ENCODE results near the gene CPNE6.

DNA sequence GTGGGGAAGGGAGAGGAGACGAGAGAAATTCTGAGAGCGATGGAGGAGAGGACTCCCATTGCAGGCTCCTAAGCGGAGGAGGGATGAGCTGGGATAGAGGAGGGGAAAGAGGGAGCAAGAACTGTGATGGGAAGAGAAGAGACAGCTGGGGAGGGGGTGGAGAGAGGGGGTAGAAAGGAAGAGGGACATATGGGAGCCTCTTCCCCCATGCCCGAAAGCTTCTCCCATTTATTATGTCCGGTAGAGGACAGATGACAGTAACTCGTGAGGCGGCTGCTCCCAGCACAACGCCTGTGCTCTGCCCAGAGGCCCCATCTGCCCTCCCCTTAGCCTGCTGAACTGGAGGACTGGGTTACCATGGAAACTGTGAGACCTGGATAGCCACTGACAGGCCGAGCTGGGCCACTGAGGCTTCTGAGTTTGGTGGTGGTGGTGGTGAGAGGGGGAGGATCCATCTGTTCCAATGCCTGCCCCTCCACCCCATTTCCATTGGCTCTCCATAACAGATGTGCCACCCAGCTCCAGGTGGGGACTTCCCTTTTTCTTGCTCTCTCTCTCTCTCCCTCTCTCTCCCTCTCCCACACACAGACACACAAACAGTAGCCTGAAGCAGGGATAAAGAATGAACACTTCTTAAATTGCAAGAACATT is 8.3 kb downstream of the CPNE6 start:
- TF ChIP-seq TAF1 (CRISPR knock-in tag; IDR thresholded peaks at IDR 0.05): no peak
- no peak for TF ChIP-seq TOE1 (CRISPR knock-in tag; IDR thresholded peaks at IDR 0.05)
- TF ChIP-seq GLI4 (CRISPR knock-in tag; IDR thresholded peaks at IDR 0.05; ENCODE audit: borderline replicate concordance): no peak
- TF ChIP-seq ZFYVE20 (CRISPR knock-in tag; IDR thresholded peaks at IDR 0.05; ENCODE audit: borderline replicate concordance, low read depth): no peak
- no peak for TF ChIP-seq TAF15 (IDR thresholded peaks at IDR 0.05; ENCODE audit: low read depth, low read length, poor library complexity, severe bottlenecking)
- TF ChIP-seq YY1 (IDR thresholded peaks at IDR 0.05; ENCODE audit: insufficient read depth, insufficient replicate concordance, low read depth, low read length): no peak
- no peak for TF ChIP-seq ZNF232 (CRISPR knock-in tag; IDR thresholded peaks at IDR 0.05; ENCODE audit: borderline replicate concordance)
- no peak for TF ChIP-seq TMF1 (CRISPR knock-in tag; IDR thresholded peaks at IDR 0.05; ENCODE audit: low read depth)
- no peak for TF ChIP-seq TP53 (CRISPR knock-in tag; conservative IDR thresholded peaks at IDR 0.05)
- TF ChIP-seq FOSL1 (CRISPR knock-in tag; IDR thresholded peaks at IDR 0.05; ENCODE audit: borderline replicate concordance): no peak
- no peak for TF ChIP-seq NFATC3 (CRISPR knock-in tag; IDR thresholded peaks at IDR 0.05)
- no peak for TF ChIP-seq POLR2AphosphoS2 (IDR thresholded peaks at IDR 0.05; ENCODE audit: low read depth, low read length)
- TF ChIP-seq, protein P1, sequence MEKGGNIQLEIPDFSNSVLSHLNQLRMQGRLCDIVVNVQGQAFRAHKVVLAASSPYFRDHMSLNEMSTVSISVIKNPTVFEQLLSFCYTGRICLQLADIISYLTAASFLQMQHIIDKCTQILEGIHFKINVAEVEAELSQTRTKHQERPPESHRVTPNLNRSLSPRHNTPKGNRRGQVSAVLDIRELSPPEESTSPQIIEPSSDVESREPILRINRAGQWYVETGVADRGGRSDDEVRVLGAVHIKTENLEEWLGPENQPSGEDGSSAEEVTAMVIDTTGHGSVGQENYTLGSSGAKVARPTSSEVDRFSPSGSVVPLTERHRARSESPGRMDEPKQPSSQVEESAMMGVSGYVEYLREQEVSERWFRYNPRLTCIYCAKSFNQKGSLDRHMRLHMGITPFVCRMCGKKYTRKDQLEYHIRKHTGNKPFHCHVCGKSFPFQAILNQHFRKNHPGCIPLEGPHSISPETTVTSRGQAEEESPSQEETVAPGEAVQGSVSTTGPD (CRISPR knock-in tag; IDR thresholded peaks at IDR 0.05): no peak
- TF ChIP-seq MAFK (conservative IDR thresholded peaks at IDR 0.05 in 1 of 2, IDR thresholded peaks at IDR 0.05 in 1 of 2; ENCODE audit: low read length in 2 of 2): no peak

Measured in HepG2 (cell line).